MG63 (cell line): ENCODE data around the gene COQ5. TPM values are rescaled to one million over a fixed set of nuclear protein-coding genes. Genes with fewer than 3 reads are reported as not detected.

ENCODE experiments used
- total RNA-seq: library from RNA; depleted of rRNA; stranded (reverse); fragments of >200 nt; shearing (Covaris generic); gene quantifications from 2 replicates; pipeline ENCODE4 v1.2.3, GENCODE V29; 2014; ENCODE audit warnings: low replicate concordance; rRNA removed

COQ5 gene
- total RNA-seq, 1 experiment from 2014 or later, result 27.0 TPM

Other genes with a start within 250 kb of the COQ5 start
- gene RNU4-2, start 237.3 kb downstream of the COQ5 start, total RNA-seq, result not detected in 2 replicates
- not detected in 2 replicates for gene RNU4-1, start 235.9 kb downstream of the COQ5 start, total RNA-seq
- 0.33 TPM in 1 of 2 replicates, not detected in the other for gene SIRT4, start 226.8 kb downstream of the COQ5 start, total RNA-seq
- not detected in 2 replicates for gene PLA2G1B, start 201.4 kb downstream of the COQ5 start, total RNA-seq
- gene MSI1, start 160.0 kb downstream of the COQ5 start, total RNA-seq, result not detected in 2 replicates
- 359 and 816 TPM in 2 replicates for gene COX6A1, start 91.0 kb downstream of the COQ5 start, total RNA-seq
- 40.3 and 41.4 TPM in 2 replicates for gene TRIAP1, start 82.8 kb downstream of the COQ5 start, total RNA-seq
- 14.8 and 15.5 TPM in 2 replicates for gene GATC, start 82.7 kb downstream of the COQ5 start, total RNA-seq
- 332 and 366 TPM in 2 replicates for gene SRSF9, start 59.4 kb downstream of the COQ5 start, total RNA-seq
- 472 and 685 TPM in 2 replicates for gene DYNLL1, start 33.0 kb downstream of the COQ5 start, total RNA-seq
- 64.1 and 102 TPM in 2 replicates for gene RNF10, start 5.2 kb upstream of the COQ5 start, total RNA-seq
- 38.0 and 66.2 TPM in 2 replicates for gene POP5, start 52.2 kb upstream of the COQ5 start, total RNA-seq
- not detected in 2 replicates for gene CABP1, start 111.5 kb upstream of the COQ5 start, total RNA-seq
- gene MLEC, start 158.0 kb upstream of the COQ5 start, total RNA-seq, result 128 and 143 TPM in 2 replicates
- 30.8 and 43.8 TPM in 2 replicates for gene UNC119B, start 181.3 kb upstream of the COQ5 start, total RNA-seq
- 6.4 and 7.5 TPM in 2 replicates for gene ACADS, start 196.7 kb upstream of the COQ5 start, total RNA-seq